Gastrocnemius medialis (tissue), 4 donors: ENCODE results near the gene C9orf72.

Source experiments
- CTCF ChIP-seq, 5 experiments: fragments of 450-650 bp in 3 of 5; fragments of 200-600 bp in 2 of 5; sonication (generic) in 2 of 5; IDR thresholded peaks in 4 of 5; conservative IDR thresholded peaks in 1 of 5; 1 replicate in 4 of 5; 2 replicates in 1 of 5; pipeline ENCODE4 v1.5.1; 2016 to 2019; ENCODE audit warnings: antibody characterized with exemption in 5 of 5, mild to moderate bottlenecking in 3 of 5, moderate library complexity in 3 of 5
- POLR2A ChIP-seq, 2 donors: fragments of 450-650 bp; IDR thresholded peaks; one replicate each; pipeline ENCODE4 v1.6.1; 2017; ENCODE audit warnings: antibody characterized with exemption in 2 of 2, mild to moderate bottlenecking in 2 of 2, moderate library complexity in 2 of 2

- TF ChIP-seq CTCF (IDR thresholded peaks at IDR 0.05 in 4 of 5, conservative IDR thresholded peaks at IDR 0.05 in 1 of 5) (no peak), POLR2A (IDR thresholded peaks at IDR 0.05) (no peak)
Observed at GRCh38 chr9:27540502-27540901, 32.8 kb downstream of the C9orf72 start.
